ENCODE results near the gene ASIP.

ASIP gene

DNA sequence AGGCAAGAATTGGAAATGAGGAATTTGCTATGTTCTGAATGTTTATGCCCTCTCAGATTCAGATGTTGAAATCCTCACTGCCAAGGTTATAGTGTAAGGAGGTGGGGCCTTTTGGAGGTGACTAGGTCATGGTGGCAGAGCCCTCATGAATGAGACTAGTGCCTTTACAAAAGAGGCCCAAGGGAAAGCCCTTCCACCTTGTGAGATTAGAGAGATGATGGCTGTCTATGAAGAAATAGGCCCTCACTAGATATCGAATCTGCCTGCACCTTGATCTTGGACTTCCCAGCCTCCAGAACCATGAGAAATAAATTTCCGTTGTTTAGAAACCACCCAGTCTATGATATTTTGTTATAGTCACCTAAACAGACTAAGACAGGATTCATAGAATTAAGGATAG, 10.4 kb downstream of the ASIP start:
- TF ChIP-seq SIN3A (IDR thresholded peaks at IDR 0.05; ENCODE audit: borderline replicate concordance, insufficient read depth, low read length): no peak
- no peak for TF ChIP-seq POLR2AphosphoS5 (IDR thresholded peaks at IDR 0.05; ENCODE audit: low read depth, low read length)
- TF ChIP-seq FOXP2 (optimal IDR thresholded peaks at IDR 0.05; ENCODE audit: borderline replicate concordance, extremely low read depth, extremely low read length, insufficient read depth): no peak
- TF ChIP-seq, protein P1, sequence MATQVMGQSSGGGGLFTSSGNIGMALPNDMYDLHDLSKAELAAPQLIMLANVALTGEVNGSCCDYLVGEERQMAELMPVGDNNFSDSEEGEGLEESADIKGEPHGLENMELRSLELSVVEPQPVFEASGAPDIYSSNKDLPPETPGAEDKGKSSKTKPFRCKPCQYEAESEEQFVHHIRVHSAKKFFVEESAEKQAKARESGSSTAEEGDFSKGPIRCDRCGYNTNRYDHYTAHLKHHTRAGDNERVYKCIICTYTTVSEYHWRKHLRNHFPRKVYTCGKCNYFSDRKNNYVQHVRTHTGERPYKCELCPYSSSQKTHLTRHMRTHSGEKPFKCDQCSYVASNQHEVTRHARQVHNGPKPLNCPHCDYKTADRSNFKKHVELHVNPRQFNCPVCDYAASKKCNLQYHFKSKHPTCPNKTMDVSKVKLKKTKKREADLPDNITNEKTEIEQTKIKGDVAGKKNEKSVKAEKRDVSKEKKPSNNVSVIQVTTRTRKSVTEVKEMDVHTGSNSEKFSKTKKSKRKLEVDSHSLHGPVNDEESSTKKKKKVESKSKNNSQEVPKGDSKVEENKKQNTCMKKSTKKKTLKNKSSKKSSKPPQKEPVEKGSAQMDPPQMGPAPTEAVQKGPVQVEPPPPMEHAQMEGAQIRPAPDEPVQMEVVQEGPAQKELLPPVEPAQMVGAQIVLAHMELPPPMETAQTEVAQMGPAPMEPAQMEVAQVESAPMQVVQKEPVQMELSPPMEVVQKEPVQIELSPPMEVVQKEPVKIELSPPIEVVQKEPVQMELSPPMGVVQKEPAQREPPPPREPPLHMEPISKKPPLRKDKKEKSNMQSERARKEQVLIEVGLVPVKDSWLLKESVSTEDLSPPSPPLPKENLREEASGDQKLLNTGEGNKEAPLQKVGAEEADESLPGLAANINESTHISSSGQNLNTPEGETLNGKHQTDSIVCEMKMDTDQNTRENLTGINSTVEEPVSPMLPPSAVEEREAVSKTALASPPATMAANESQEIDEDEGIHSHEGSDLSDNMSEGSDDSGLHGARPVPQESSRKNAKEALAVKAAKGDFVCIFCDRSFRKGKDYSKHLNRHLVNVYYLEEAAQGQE (IDR thresholded peaks at IDR 0.05; ENCODE audit: insufficient read depth in 1 of 2, low read depth in 2 of 2, low read length in 2 of 2): no peak
- no peak for TF ChIP-seq TAF1 (IDR thresholded peaks at IDR 0.05; ENCODE audit: borderline replicate concordance, insufficient read depth, low read length)

DNA sequence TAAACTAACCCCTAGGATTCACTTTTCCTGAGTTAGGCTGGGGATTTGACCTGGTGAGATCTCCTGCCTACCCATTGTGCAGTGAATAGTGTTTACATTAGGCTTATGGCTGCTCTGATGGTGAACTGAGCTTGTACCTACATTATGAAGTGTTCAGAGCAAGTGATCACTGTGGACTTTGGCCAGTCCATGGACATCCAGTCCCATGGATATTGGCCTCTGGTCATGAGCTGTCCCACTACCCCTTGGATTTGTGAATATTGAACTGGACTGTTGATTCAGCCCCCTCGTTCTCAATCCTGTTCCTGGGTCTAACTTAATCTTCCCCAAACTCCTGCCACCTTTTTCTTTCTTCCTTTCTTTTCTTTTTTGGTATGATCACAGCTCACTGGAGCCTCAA, 13.8 kb downstream of the ASIP start:
- TF ChIP-seq FOXP2 (optimal IDR thresholded peaks at IDR 0.05; ENCODE audit: borderline replicate concordance, extremely low read depth, extremely low read length, insufficient read depth) (no peak), TAF1 (IDR thresholded peaks at IDR 0.05; ENCODE audit: borderline replicate concordance, insufficient read depth, low read length) (no peak), SIN3A (IDR thresholded peaks at IDR 0.05; ENCODE audit: borderline replicate concordance, insufficient read depth, low read length) (no peak), POLR2AphosphoS5 (IDR thresholded peaks at IDR 0.05; ENCODE audit: low read depth, low read length) (no peak)
- TF ChIP-seq, protein P1 (IDR thresholded peaks at IDR 0.05; ENCODE audit: insufficient read depth in 1 of 2, low read depth in 2 of 2, low read length in 2 of 2): no peak

DNA sequence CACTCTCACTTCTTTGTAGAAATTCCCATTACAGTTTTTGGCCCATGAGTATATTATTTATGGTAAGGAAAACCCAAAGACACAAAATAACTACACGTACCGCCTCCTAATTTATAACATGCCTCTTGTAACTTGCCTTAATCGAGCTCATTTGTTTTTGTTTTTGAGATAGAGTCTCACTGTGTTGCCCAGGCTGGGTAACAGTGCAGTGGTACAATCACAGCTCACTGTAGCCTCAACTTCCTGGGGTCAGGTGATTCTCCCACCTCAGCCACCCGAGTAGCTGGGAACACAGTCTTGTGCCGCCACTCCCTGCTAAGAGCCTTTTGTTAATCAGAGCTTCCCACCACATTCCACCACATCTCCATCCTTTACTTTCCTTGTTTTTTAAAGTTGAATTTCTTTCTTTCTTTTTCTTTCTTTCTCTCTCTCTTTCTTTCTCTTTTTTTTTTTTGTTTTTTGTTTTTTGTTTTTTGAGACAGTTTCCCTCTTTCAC, 15.5 kb downstream of the ASIP start:
- TF ChIP-seq, protein P1 (IDR thresholded peaks at IDR 0.05; ENCODE audit: insufficient read depth in 1 of 2, low read depth in 2 of 2, low read length in 2 of 2): no peak
- TF ChIP-seq SIN3A (IDR thresholded peaks at IDR 0.05; ENCODE audit: borderline replicate concordance, insufficient read depth, low read length) (no peak), TAF1 (IDR thresholded peaks at IDR 0.05; ENCODE audit: borderline replicate concordance, insufficient read depth, low read length) (no peak), FOXP2 (optimal IDR thresholded peaks at IDR 0.05; ENCODE audit: borderline replicate concordance, extremely low read depth, extremely low read length, insufficient read depth) (no peak), POLR2AphosphoS5 (IDR thresholded peaks at IDR 0.05; ENCODE audit: low read depth, low read length) (no peak)

DNA sequence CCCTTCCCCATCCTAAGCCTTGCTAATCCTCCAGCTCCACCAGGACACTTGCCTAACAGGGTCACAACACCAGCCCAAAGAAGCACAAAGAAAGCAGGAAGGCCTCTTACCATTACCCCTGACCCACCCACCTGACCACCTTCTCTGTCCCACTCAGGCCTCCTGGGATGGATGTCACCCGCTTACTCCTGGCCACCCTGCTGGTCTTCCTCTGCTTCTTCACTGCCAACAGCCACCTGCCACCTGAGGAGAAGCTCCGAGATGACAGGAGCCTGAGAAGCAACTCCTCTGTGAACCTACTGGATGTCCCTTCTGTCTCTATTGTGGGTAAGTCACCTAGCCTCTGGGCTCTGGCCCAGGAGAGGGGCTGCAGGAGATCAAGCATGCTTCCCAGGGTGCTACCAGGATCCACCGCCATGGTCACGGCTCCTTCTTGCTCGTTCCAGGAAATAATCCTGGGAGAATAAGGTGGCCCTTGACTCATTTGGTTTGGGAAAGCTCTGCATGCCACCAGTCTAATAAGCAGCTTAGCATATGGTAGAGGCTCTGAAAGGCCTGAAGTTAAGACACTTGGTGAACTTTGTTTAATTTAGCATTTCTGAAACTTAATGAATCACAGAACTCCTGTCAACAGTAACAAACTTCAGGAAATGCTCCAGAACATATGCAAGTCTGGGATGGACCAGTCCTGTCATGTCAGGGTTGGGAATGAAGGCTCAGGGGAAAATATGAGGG, 19.2 kb downstream of the ASIP start:
- TF ChIP-seq FOXP2 (optimal IDR thresholded peaks at IDR 0.05; ENCODE audit: borderline replicate concordance, extremely low read depth, extremely low read length, insufficient read depth) (no peak), SIN3A (IDR thresholded peaks at IDR 0.05; ENCODE audit: borderline replicate concordance, insufficient read depth, low read length) (no peak), POLR2AphosphoS5 (IDR thresholded peaks at IDR 0.05; ENCODE audit: low read depth, low read length) (no peak), TAF1 (IDR thresholded peaks at IDR 0.05; ENCODE audit: borderline replicate concordance, insufficient read depth, low read length) (no peak)
- TF ChIP-seq, protein P1 (IDR thresholded peaks at IDR 0.05; ENCODE audit: insufficient read depth in 1 of 2, low read depth in 2 of 2, low read length in 2 of 2): no peak

Measured in PFSK-1 (cell line).